Endodermal cell (in vitro differentiated cells): ENCODE results near the gene TMEM213. TPM values are rescaled to one million over a fixed set of nuclear protein-coding genes. Genes with fewer than 3 reads are reported as not detected.
A peak's percentile ranks its signal among the peaks of the same experiment; 100 is the strongest.

Experiments used
- DNase-seq: peaks from one replicate; pipeline ENCODE4 v3.0.0-alpha.2; 2017
- H3K27ac ChIP-seq: 2 replicates; pipeline ENCODE4 v1.5.1; 2013; ENCODE audit warnings: mild to moderate bottlenecking, low read depth, low read length, moderate library complexity
- H3K27me3 ChIP-seq: 2 replicates; pipeline ENCODE4 v1.6.1; 2013; ENCODE audit warnings: mild to moderate bottlenecking, low read length, moderate library complexity; ENCODE audit not compliant: insufficient read depth, control insufficient read depth, poor library complexity, severe bottlenecking
- H3K36me3 ChIP-seq: 2 replicates; pipeline ENCODE4 v1.7.0; 2013; ENCODE audit warnings: mild to moderate bottlenecking, low read length, moderate library complexity; ENCODE audit not compliant: control insufficient read depth, insufficient read depth
- H3K4me1 ChIP-seq: one replicate; pipeline ENCODE4 v1.7.0; 2013; ENCODE audit warnings: low read length; ENCODE audit not compliant: control insufficient read depth, insufficient read depth
- H3K4me3 ChIP-seq: 2 replicates; pipeline ENCODE4 v1.5.1; 2013; ENCODE audit warnings: mild to moderate bottlenecking, low read length, moderate library complexity
- H3K9ac ChIP-seq: 2 replicates; pipeline ENCODE4 v1.6.1; 2013; ENCODE audit warnings: mild to moderate bottlenecking, low read length, moderate library complexity; ENCODE audit not compliant: poor library complexity, severe bottlenecking; ENCODE audit errors: extremely low read depth
- H3K9me3 ChIP-seq: 2 replicates; pipeline ENCODE4 v1.6.1; 2013; ENCODE audit warnings: mild to moderate bottlenecking, low read length, moderate library complexity; ENCODE audit not compliant: control insufficient read depth
- H3K27ac Mint-ChIP-seq: 2 replicates; pipeline ENCODE4 v1.8.0; 2020; ENCODE audit warnings: mixed read lengths
- H3K27me3 Mint-ChIP-seq: 2 replicates; pipeline ENCODE4 v1.8.0; 2021; ENCODE audit warnings: mild to moderate bottlenecking, mixed read lengths; ENCODE audit not compliant: insufficient read depth
- H3K36me3 Mint-ChIP-seq: 2 replicates; pipeline ENCODE4 v1.8.0; 2020; ENCODE audit warnings: low read depth, mixed read lengths
- H3K4me1 Mint-ChIP-seq: 2 replicates; pipeline ENCODE4 v1.8.0; 2020; ENCODE audit warnings: mixed read lengths
- H3K4me3 Mint-ChIP-seq: 2 replicates; pipeline ENCODE4 v1.8.0; 2020; ENCODE audit warnings: mild to moderate bottlenecking, moderate library complexity, mixed read lengths
- H3K9me3 Mint-ChIP-seq: 2 replicates; pipeline ENCODE4 v1.8.0; 2020; ENCODE audit warnings: mild to moderate bottlenecking, mixed read lengths
- CTCF ChIP-seq: fragments of 200-600 bp; sonication (generic); conservative IDR thresholded peaks from 2 replicates; pipeline ENCODE4 v1.5.0; 2021; ENCODE audit warnings: antibody characterized with exemption, mild to moderate bottlenecking
- WGBS, 2 experiments: methylation state at CpG; one replicate each; pipeline versions ENCODE4 v1.1.5 to v1.1.7; 2013; ENCODE audit warnings: missing lambda C conversion rate in 2 of 2, mixed read lengths in 1 of 2; ENCODE audit not compliant: insufficient coverage in 1 of 2, insufficient read length in 1 of 2; 5-methylcytosine and 5-hydroxymethylcytosine counted together
- total RNA-seq, 2 donors: library from RNA; stranded (reverse); fragmentation: NEBNext Ultra II Directional in 1 of 2; extraction: Animal tissue kit (Norgen Biotek cat#: 25700) in 1 of 2; gene quantifications; 2 replicates in 1 of 2; 3 replicates in 1 of 2; pipeline ENCODE4 v1.2.1, GENCODE V29; 2021

The TMEM213 gene
- total RNA-seq, 2 donors from 2014 or later, result not detected

DNA sequence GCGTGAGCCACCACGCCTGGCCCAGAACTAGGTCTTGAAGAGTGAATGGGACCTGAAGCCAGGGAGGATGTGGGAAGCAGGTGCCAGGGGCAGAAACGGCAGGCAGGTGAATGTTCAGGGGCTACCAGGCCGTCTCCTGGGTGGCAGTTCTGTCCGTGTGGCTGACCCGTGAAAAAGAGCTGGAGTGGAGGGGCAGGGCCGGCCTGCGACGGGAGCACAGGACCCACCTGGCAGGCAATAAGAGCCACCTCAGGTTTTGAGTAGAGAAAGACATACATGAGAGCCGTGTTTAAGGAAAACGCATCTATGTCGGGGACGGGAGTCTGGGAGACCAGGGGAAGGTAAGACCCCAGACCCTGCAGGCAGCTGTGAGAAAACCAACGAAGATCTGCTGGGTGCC is 70.9 kb downstream of the TMEM213 start:
- Histone ChIP-seq H3K36me3 (peaks cover 34% of the 10 kb centered on the region), H3K4me1 (no peaks in the 10 kb centered on the region), H3K27me3 (no peaks in the 10 kb centered on the region), H3K9ac (no peak overlapping the region), H3K27ac (no peak overlapping the region), H3K4me3 (no peak overlapping the region), H3K9me3 (no peaks in the 10 kb centered on the region)
- Mint-ChIP-seq H3K27ac (no peak overlapping the region), H3K27me3 (no peaks in the 10 kb centered on the region), H3K4me3 (no peak overlapping the region), H3K36me3 (peaks cover 61% of the 10 kb centered on the region), H3K4me1 (no peaks in the 10 kb centered on the region), H3K9me3 (no peaks in the 10 kb centered on the region)
- WGBS, 2 experiments, result 92 to 100% methylated on average over 8 to 14 of the region's 14 CpGs
- no peak for DNase-seq
- TF ChIP-seq CTCF, result no peak

GRCh38 chr7:138869353-138869752 is 71.6 kb downstream of the TMEM213 start:
- DNase-seq, result no peak
- Mint-ChIP-seq H3K9me3 (no peaks in the 10 kb centered on the region), H3K27ac (no peak overlapping the region), H3K27me3 (no peaks in the 10 kb centered on the region), H3K36me3 (peaks cover 55% of the 10 kb centered on the region), H3K4me1 (no peaks in the 10 kb centered on the region), H3K4me3 (no peak overlapping the region)
- H3K36me3 ChIP-seq, result peaks cover 29% of the 10 kb centered on the region
- no peaks in the 10 kb centered on the region for H3K9me3 ChIP-seq
- H3K27me3 ChIP-seq, result no peaks in the 10 kb centered on the region
- WGBS, 2 experiments, result 98 to 99% methylated on average over 21 to 30 of the region's 30 CpGs
- no peak for TF ChIP-seq CTCF
- H3K4me3 ChIP-seq, result no peak overlapping the region
- H3K27ac ChIP-seq, result no peak overlapping the region
- no peaks in the 10 kb centered on the region for H3K4me1 ChIP-seq
- no peak overlapping the region for H3K9ac ChIP-seq

- H3K9me3 Mint-ChIP-seq, result no peaks in the 10 kb centered on the region
- H3K36me3 ChIP-seq, result peaks cover 27% of the 10 kb centered on the region
- no peak for DNase-seq
- H3K27ac ChIP-seq, result no peak overlapping the region
- H3K4me3 ChIP-seq, result no peak overlapping the region
- H3K9ac ChIP-seq, result no peak overlapping the region
- no peaks in the 10 kb centered on the region for H3K4me1 ChIP-seq
- H3K9me3 ChIP-seq, result no peaks in the 10 kb centered on the region
- H3K4me3 Mint-ChIP-seq, result no peak overlapping the region
- no peaks in the 10 kb centered on the region for H3K27me3 Mint-ChIP-seq
- H3K27me3 ChIP-seq, result no peaks in the 10 kb centered on the region
- H3K36me3 Mint-ChIP-seq, result peaks cover 49% of the 10 kb centered on the region
- peak overlapping the region; percentile 13 for H3K27ac Mint-ChIP-seq
- no peaks in the 10 kb centered on the region for H3K4me1 Mint-ChIP-seq
- TF ChIP-seq CTCF, result no peak
- WGBS, 2 experiments, result 95 to 97% methylated on average over 10 to 21 of the region's 21 CpGs
Observed at GRCh38 chr7:138871065-138871813, 73.4 kb downstream of the TMEM213 start.
